ENCODE measurements around the gene BSPRY.

Gene BSPRY

GRCh38 chr9:113389451-113389850 is 40.1 kb downstream of the BSPRY start:
- Histone ChIP-seq H3K36me3 (peaks cover 41 to 74% (median 61%) of the 10 kb centered on the region in 3 donors), H3K4me3 (no peak overlapping the region), H3K27me3 (no peaks in the 10 kb centered on the region), H3K27ac (no peak overlapping the region), H3K9me3 (no peaks in the 10 kb centered on the region), H3K4me1 (no peaks in the 10 kb centered on the region)
- intact Hi-C loops (cut with DNase I; ENCODE audit: low total_unique reads): no loop called here
- no peak for TF ChIP-seq CTCF (IDR thresholded peaks at IDR 0.05)
- DNase-seq: no peak

DNA sequence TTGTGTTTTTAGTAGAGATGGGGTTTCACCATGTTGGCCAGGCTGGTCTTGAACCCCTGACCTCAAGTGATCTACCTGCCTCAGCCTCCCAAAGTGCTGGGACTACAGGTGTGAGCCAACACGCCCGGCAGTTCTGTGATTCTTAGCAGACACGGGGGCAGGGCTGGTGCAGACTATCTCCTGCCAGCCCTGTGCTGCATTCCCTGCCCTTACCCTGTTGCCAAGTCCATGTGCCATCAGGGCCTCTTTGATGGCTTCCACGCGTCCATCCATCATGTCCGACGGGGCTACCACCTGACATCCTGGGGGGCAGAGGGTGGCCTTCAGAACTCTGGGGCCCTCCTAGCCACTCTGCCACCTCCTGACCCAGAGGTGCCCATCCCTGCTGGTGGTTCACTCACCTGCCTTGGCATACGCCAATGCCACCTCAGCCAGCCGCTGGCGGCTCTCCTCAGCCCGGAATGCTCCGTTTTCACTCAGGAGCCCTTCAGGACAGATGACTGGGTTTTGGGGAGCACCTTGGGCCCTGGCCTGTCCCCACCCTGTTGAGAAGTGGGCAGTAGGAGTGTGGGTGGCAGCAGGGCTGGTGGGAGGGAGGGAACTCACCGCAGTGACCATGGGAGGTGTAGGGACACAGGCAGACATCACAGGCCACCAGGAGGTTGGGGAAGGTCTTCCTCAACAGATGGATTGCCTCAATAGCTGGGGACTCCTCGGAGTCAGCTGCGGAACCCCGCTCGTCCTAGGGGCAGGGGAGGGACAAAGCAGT is 41.0 kb downstream of the BSPRY start:
- H3K4me1 ChIP-seq: no peaks in the 10 kb centered on the region

GRCh38 chr9:113391917-113392316 is 42.6 kb downstream of the BSPRY start:
- Histone ChIP-seq H3K4me1 (no peaks in the 10 kb centered on the region), H3K9me3 (no peaks in the 10 kb centered on the region), H3K36me3 (peaks cover 37 to 67% (median 57%) of the 10 kb centered on the region in 3 donors), H3K4me3 (no peak overlapping the region), H3K27me3 (no peaks in the 10 kb centered on the region), H3K27ac (no peak overlapping the region)
- intact Hi-C loops (cut with DNase I; ENCODE audit: low total_unique reads): no loop called here
- no peak for TF ChIP-seq CTCF (IDR thresholded peaks at IDR 0.05)
- no peak for DNase-seq

More for the DNA sequence above, 41.0 kb downstream of the BSPRY start:
- no peak for DNase-seq
- no peak for TF ChIP-seq CTCF (IDR thresholded peaks at IDR 0.05)
- intact Hi-C loops (cut with DNase I; ENCODE audit: low total_unique reads): no loop called here
- Histone ChIP-seq H3K36me3 (peaks cover 41 to 74% (median 61%) of the 10 kb centered on the region in 3 donors), H3K27ac (no peak overlapping the region), H3K27me3 (no peaks in the 10 kb centered on the region), H3K4me3 (no peak overlapping the region), H3K9me3 (no peaks in the 10 kb centered on the region)

- H3K36me3 ChIP-seq: peaks cover 36 to 53% (median 44%) of the 10 kb centered on the region in 3 donors
These were observed 43.9 kb downstream of the BSPRY start for GRCh38 chr9:113393281-113393680.

DNA sequence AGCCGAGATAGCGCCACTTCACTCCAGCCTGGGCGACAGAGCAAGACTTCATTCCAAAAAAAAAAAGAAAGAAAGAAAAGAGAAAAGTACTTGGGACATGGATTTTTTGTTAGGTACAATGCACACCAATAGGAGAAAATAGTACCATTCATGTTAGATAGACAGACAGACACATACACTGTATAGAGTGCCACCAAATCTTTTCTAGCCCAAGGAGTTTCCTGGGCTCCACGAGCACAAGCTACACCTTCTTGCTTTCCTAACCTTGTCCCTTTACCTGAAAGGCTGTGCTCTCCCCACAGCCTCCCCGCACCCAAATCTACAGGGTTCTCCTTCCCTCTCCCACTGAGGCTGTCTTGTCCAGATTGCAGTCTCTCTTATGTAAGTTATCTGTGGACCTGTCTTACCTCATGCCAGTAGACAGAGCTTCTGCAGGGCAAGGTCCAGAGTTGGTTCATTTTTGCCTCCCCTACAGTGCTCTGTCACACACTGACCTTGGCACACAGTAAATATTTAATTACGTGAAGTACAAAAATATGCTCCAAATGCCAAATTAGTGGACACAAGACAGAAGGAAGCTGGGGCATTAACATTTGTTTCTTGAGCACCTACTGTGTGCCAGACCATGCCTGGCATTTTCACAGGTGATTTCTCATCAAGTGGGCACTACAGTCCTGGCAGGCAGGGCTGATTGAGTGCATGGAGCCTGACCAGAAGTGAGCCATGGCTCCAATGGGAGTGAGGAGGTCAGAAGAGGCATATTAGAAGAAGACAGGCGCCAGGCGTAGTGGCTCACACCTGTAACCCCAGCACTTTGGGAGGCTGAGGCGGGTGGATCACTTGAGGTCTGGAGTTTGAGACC is 45.9 kb downstream of the BSPRY start:
- H3K9me3 ChIP-seq: no peaks in the 10 kb centered on the region
- intact Hi-C loops (cut with DNase I; ENCODE audit: low total_unique reads): no loop called here
- no peak for TF ChIP-seq CTCF (IDR thresholded peaks at IDR 0.05)

More at GRCh38 chr9:113393281-113393680, 43.9 kb downstream of the BSPRY start:
- TF ChIP-seq CTCF (IDR thresholded peaks at IDR 0.05): no peak
- intact Hi-C loops (cut with DNase I; ENCODE audit: low total_unique reads): no loop called here
- H3K27ac ChIP-seq: no peak overlapping the region
- no peaks in the 10 kb centered on the region for H3K9me3 ChIP-seq
- peaks cover 0 to 3% (median 0%) of the 10 kb centered on the region in 4 donors for H3K4me1 ChIP-seq
- no peak overlapping the region for H3K4me3 ChIP-seq
- DNase-seq: no peak
- no peaks in the 10 kb centered on the region for H3K27me3 ChIP-seq

More for the DNA sequence above, 45.9 kb downstream of the BSPRY start:
- Histone ChIP-seq H3K4me3 (no peak overlapping the region), H3K36me3 (peaks cover 21 to 34% (median 24%) of the 10 kb centered on the region in 3 donors), H3K27ac (no peak overlapping the region), H3K4me1 (peaks cover 0 to 22% (median 8%) of the 10 kb centered on the region in 4 donors), H3K27me3 (no peaks in the 10 kb centered on the region)
- DNase-seq: no peak

Measured in tibial artery (tissue), 4 donors.